HEK293T (cell line): ENCODE measurements around the gene DHRS11.

Source experiments
- CTCF ChIA-PET: fragments of 350-600 bp; formaldehyde crosslinking; extraction: SDS; loops from one replicate; lab custom pipeline; 2021; ENCODE audit warnings: antibody characterized with exemption, inconsistent platforms; lab: Yijun Ruan, JAX
- POLR2A ChIA-PET: fragments of 350-600 bp; formaldehyde crosslinking; extraction: SDS; loops from one replicate; lab custom pipeline; 2020; ENCODE audit warnings: antibody characterized with exemption, inconsistent platforms; lab: Yijun Ruan, JAX
- DNase-seq: peaks from one replicate; pipeline ENCODE4 v3.0.0; 2012; ENCODE audit warnings: mixed read lengths; ENCODE audit errors: extremely low spot score
- ARNT ChIP-seq: fragments of 450-650 bp; IDR thresholded peaks from 2 replicates; pipeline ENCODE4 v1.6.1; 2017; ENCODE audit warnings: mild to moderate bottlenecking
- BHLHE40 ChIP-seq: fragments of 450-650 bp; IDR thresholded peaks from 2 replicates; pipeline ENCODE4 v1.6.1; 2016; ENCODE audit warnings: mild to moderate bottlenecking, moderate library complexity, borderline replicate concordance
- CTBP1 ChIP-seq: fragments of 450-650 bp; IDR thresholded peaks from 2 replicates; pipeline ENCODE4 v1.6.1; 2016; ENCODE audit warnings: borderline replicate concordance
- ELF4 ChIP-seq: fragments of 450-650 bp; IDR thresholded peaks from 2 replicates; pipeline ENCODE4 v1.6.1; 2017; ENCODE audit warnings: antibody characterized with exemption
- FOXA1 ChIP-seq: fragments of 450-650 bp; IDR thresholded peaks from 2 replicates; pipeline ENCODE4 v1.6.1; 2016; ENCODE audit warnings: mild to moderate bottlenecking
- FOXK2 ChIP-seq: fragments of 450-650 bp; IDR thresholded peaks from 2 replicates; pipeline ENCODE4 v1.6.1; 2016; ENCODE audit warnings: mild to moderate bottlenecking
- FOXM1 ChIP-seq: fragments of 450-650 bp; IDR thresholded peaks from 2 replicates; pipeline ENCODE4 v1.6.1; 2017; ENCODE audit warnings: mild to moderate bottlenecking, borderline replicate concordance
- HDGF ChIP-seq: fragments of 450-650 bp; IDR thresholded peaks from 2 replicates; pipeline ENCODE4 v1.6.1; 2017; ENCODE audit warnings: antibody characterized with exemption, borderline replicate concordance
- L3MBTL2 ChIP-seq: fragments of 450-650 bp; conservative IDR thresholded peaks from 2 replicates; pipeline ENCODE4 v1.6.1; 2016; ENCODE audit warnings: mild to moderate bottlenecking
- LEF1 ChIP-seq: fragments of 450-650 bp; IDR thresholded peaks from 2 replicates; pipeline ENCODE4 v1.6.1; 2017; ENCODE audit warnings: mild to moderate bottlenecking, borderline replicate concordance
- NFRKB ChIP-seq: fragments of 450-650 bp; IDR thresholded peaks from 2 replicates; pipeline ENCODE4 v1.6.1; 2016; ENCODE audit warnings: mild to moderate bottlenecking, moderate library complexity
- SP1 ChIP-seq: fragments of 450-650 bp; IDR thresholded peaks from 2 replicates; pipeline ENCODE4 v1.6.1; 2017
- SUZ12 ChIP-seq: fragments of 450-650 bp; IDR thresholded peaks from 2 replicates; pipeline ENCODE4 v1.6.1; 2016; ENCODE audit warnings: mild to moderate bottlenecking
- TARDBP ChIP-seq: fragments of 450-650 bp; IDR thresholded peaks from 2 replicates; pipeline ENCODE4 v1.6.1; 2016
- ZNF384 ChIP-seq: fragments of 450-650 bp; IDR thresholded peaks from 2 replicates; pipeline ENCODE4 v1.6.1; 2016
- TF ChIP-seq, protein P1 (sequence below): fragments of 450-650 bp; IDR thresholded peaks from 2 replicates; pipeline ENCODE4 v1.6.1; 2016

The DHRS11 gene

DNA sequence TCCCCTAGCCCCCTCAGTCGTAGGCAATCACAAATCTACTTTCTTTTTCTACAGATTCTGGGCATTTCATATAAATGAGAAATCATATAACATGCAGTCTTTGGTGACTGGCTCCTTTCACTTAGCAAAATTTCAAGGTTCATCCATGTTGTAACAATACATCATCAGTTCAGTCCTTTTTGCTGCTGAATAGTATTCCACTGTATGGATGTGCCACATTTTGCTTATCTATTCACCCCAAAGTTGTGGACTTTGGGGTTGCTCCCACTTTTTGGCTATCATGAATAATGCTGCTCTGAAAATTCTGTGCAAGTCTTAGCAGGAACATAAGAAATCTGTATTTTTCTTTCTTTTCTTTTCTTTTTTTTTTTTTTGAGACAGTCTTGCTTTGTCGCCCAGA, 48.7 kb downstream of the DHRS11 start:
- ChIA-PET CTCF (no interaction called here), POLR2A (no interaction called here)
- TF ChIP-seq LEF1 (no peak), ZNF384 (no peak), BHLHE40 (no peak), ARNT (no peak), SP1 (no peak), FOXM1 (no peak), FOXK2 (no peak), TARDBP (no peak), FOXA1 (no peak), L3MBTL2 (no peak), ELF4 (no peak), SUZ12 (no peak), NFRKB (no peak), CTBP1 (no peak), HDGF (no peak)
- TF ChIP-seq, protein P1, sequence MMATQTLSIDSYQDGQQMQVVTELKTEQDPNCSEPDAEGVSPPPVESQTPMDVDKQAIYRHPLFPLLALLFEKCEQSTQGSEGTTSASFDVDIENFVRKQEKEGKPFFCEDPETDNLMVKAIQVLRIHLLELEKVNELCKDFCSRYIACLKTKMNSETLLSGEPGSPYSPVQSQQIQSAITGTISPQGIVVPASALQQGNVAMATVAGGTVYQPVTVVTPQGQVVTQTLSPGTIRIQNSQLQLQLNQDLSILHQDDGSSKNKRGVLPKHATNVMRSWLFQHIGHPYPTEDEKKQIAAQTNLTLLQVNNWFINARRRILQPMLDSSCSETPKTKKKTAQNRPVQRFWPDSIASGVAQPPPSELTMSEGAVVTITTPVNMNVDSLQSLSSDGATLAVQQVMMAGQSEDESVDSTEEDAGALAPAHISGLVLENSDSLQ: no peak
- no peak for DNase-seq

DNA sequence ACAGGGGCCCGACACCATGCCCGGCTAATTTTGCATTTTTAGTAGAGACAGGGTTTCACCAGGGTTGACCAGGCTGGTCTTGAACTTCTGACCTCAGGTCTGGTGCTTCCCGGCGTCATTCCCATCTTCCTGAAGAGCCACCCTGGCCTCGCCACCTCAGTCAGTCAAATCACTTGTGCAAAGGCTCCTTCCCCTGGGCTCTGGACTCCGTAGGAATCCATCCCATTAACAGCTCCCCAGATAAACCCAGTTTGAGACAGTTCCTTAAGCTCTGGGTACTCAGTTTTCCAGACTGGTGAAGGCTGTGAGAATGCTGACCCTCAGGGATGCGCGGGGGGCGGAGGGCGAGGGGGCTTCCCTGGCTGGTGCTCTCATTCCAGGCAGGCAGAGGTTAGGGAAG, 49.2 kb downstream of the DHRS11 start:
- CTCF ChIA-PET: no interaction called here

DNA sequence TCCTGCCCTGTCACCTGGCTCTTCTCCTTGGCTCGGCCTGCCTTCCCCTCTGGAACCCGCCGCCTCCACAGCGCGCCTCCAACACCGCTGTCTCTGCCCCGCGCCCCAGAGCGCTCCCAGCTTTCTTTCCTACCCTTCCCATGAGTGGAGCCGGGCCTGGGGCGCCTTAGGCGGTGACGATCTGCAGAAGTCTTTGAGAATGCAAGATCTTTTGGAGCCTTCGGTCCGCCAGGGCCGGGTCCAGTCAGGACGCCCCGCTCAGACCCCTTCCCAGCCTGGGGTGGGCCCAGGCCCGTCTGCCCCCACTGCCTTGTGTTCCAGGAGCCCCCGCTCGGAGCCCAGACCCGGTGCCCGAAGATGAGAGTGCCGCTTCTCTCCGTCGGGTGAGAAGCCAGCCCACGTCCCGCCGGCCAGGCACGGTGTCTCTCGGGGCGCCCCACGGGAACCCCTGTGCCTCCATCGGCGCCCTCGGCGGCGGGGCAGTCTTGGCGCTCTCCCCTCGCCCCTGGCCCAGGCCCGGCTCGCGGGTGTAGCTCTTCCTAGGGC, 49.7 kb downstream of the DHRS11 start:
- no peak for DNase-seq
- POLR2A ChIA-PET: no interaction called here
- TF ChIP-seq HDGF (no peak), SP1 (no peak), CTBP1 (no peak), L3MBTL2 (no peak), TARDBP (no peak)
- CTCF ChIA-PET: interaction anchor here (1.5 kb wide), 1 partner anchor 65 kb away, joined by 3 read pairs; no protein-coding TSS in a partner anchor

More for the DNA sequence above, 49.2 kb downstream of the DHRS11 start:
- TF ChIP-seq FOXA1 (no peak), SUZ12 (no peak), SP1 (no peak), TARDBP (no peak), L3MBTL2 (no peak), BHLHE40 (no peak), ARNT (no peak), FOXM1 (no peak), ZNF384 (no peak), ELF4 (no peak), HDGF (no peak), NFRKB (no peak)
- TF ChIP-seq, protein P1: no peak
- POLR2A ChIA-PET: no interaction called here
- DNase-seq: no peak

DNA sequence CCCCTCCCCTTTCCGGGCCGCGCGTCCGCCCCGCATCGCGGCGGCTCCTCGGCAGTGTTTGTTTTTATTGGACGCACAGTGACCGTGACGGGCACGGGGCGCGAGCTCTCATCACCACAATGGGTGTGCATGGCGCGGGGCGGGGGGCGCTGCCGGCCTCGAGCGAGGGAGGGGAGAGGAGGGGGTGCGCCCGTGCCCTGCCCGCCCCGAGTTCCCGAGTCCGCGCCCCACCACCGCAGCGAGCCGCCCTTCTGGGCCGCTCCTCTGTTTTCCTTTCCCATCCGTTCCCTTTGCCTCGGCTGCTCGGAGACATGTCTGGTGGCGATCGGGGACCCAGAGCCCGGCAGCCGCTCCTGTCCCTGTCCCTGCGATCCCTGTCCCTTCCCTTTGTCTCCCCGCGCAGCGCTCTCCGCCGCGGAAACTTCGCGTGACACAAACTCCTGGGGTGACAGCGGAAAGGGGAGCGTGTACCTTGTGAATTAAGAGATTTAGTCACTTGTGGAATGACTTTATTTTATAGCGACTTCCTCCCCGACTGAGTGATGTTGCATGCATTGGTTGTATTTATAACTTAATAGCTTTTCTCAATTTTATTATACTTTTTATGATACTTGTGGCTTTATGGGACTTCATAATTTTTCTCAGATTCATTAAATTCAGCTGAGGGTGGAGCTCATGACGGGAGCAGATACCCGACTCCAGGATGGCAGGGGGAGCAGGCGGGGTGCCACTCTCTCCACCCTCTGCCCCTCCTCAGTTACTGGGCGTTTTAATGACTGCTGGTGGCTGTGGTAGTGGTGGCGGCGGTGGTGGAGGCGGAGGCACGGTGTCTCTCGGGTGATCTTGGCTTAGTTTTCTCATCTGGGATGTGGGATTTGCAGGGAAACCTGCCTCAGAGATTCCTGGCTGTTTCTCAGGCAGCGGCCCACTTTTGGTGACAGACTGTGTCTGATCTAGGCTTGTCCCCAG, 50.5 kb downstream of the DHRS11 start:
- ChIA-PET CTCF (interaction anchor here (0.6 to 1.5 kb wide), 4 partner anchors 16 to 374 kb away, joined by 3 to 6 read pairs (median 4); no protein-coding TSS in a partner anchor), POLR2A (interaction anchor here (1.4 kb wide), 1 partner anchor 286 kb away, joined by 3 read pairs; no protein-coding TSS in a partner anchor)
- TF ChIP-seq ZNF384: no peak
- no peak for TF ChIP-seq FOXK2
- TF ChIP-seq HDGF: no peak
- TF ChIP-seq ARNT: no peak
- no peak for TF ChIP-seq SUZ12
- no peak for TF ChIP-seq L3MBTL2
- no peak for TF ChIP-seq FOXA1
- no peak for TF ChIP-seq SP1
- TF ChIP-seq NFRKB: no peak
- TF ChIP-seq CTBP1: no peak
- TF ChIP-seq ELF4: no peak
- TF ChIP-seq, protein P1: no peak
- no peak for TF ChIP-seq BHLHE40
- no peak for TF ChIP-seq LEF1
- no peak for TF ChIP-seq TARDBP
- TF ChIP-seq FOXM1: no peak
- DNase-seq: no peak

DNA sequence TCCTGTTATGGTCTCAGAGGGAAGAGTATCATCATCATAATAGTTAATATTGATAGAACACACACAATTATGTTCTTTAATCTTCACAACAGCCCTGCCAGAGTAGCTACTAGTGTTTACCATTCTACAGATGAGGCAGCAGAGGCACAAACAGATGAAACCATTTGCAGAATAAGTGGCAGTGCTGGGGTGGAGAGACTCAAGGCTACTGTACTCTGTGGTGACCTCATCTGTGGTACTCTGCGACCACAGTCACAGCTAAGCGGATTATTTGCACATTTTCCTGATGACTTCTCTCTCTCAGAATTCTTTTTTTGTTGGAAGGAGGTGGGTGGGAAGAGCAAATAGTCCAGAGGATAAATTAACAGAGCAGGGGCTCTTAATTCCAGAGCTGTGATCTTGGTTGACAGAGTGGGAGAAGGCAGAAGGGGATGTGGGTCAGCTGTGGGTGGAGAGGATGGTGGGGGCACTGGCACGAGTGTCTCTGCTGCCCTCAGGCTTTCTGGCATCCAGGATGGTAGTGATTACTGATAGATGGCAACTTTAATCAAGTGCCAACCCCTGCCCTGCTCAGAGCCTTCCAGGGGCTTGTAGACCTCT, 51.5 kb downstream of the DHRS11 start:
- CTCF ChIA-PET: interaction anchor here (1.1 to 1.5 kb wide), 3 partner anchors 15 to 63 kb away, joined by 3 to 6 read pairs (median 3); no protein-coding TSS in a partner anchor
- POLR2A ChIA-PET: interaction anchor here (1.4 kb wide), 1 partner anchor 285 kb away, joined by 3 read pairs; no protein-coding TSS in a partner anchor
- TF ChIP-seq FOXA1: no peak
- no peak for TF ChIP-seq ARNT
- no peak for TF ChIP-seq ELF4
- TF ChIP-seq L3MBTL2: no peak
- TF ChIP-seq, protein P1: no peak
- TF ChIP-seq SUZ12: no peak
- no peak for TF ChIP-seq FOXK2
- no peak for TF ChIP-seq SP1
- TF ChIP-seq LEF1: no peak
- no peak for TF ChIP-seq TARDBP
- TF ChIP-seq CTBP1: no peak
- TF ChIP-seq BHLHE40: no peak
- no peak for TF ChIP-seq FOXM1
- TF ChIP-seq HDGF: no peak
- TF ChIP-seq NFRKB: no peak
- TF ChIP-seq ZNF384: no peak
- no peak for DNase-seq
